ENCODE measurements around the gene OR6K6. TPM values are rescaled to one million over a fixed set of nuclear protein-coding genes. Genes with fewer than 3 reads are reported as not detected.

Gene OR6K6
- total RNA-seq, 1 experiment from 2014 or later: not detected

DNA sequence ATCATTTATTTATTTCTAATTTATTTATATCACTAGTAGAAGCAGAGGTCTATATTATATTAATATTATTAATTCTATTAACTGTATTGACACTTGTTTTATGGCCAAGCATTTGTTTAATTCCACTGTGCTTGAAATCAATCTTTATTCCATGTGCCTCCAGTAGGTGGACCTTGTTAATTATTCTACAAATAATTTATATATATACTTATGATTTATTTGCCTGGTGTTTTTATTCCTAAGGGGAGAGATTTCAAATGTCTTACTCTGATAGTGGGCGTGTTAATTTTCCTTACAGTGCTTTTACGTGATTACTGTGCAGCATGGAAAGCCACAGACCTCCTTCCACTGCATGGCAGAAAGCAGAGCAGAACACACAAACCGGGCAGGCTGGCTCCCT, 44.0 kb downstream of the OR6K6 start:
- no peaks in the 10 kb centered on the region for H3K36me3 ChIP-seq (ENCODE audit: insufficient read depth, low read length, poor library complexity, severe bottlenecking)
- DNase-seq (ENCODE audit: low spot score): no peak
- no peak for TF ChIP-seq EZH2 (IDR thresholded peaks at IDR 0.05; ENCODE audit: borderline replicate concordance, low read depth, low read length, poor library complexity, severe bottlenecking)
- no peak; the same call in 1 of the 2 replicates for TF ChIP-seq CTCF (conservative IDR thresholded peaks at IDR 0.05; ENCODE audit: low read depth, low read length)
- H3K9me3 ChIP-seq (ENCODE audit: low read depth, low read length, poor library complexity, severe bottlenecking): no peaks in the 10 kb centered on the region
- ChIA-PET CTCF (no interaction called here), POLR2A (ENCODE audit: low non-redundant PET) (no interaction called here)
- H3K4me3 ChIP-seq (ENCODE audit: low read depth, low read length, poor library complexity, severe bottlenecking): no peak overlapping the region
- H3K27ac ChIP-seq (ENCODE audit: low read depth, low read length, poor library complexity, severe bottlenecking): no peak overlapping the region
- no TSS peak for BruUV-seq (replicated peaks)
- no peaks in the 10 kb centered on the region for H3K4me1 ChIP-seq (ENCODE audit: insufficient read depth, low read length, poor library complexity, severe bottlenecking)
- intact Hi-C loops (cut with micrococcal nuclease; ENCODE audit: unreplicated experiment): no loop called here
- peaks cover 33% of the 10 kb centered on the region for H3K27me3 ChIP-seq (replicated peaks; ENCODE audit: insufficient read depth, low read depth, low read length, poor library complexity)

- intact Hi-C loops (cut with micrococcal nuclease; ENCODE audit: unreplicated experiment): no loop called here
- no peaks in the 10 kb centered on the region for H3K36me3 ChIP-seq (ENCODE audit: insufficient read depth, low read length, poor library complexity, severe bottlenecking)
- ChIA-PET POLR2A (ENCODE audit: low non-redundant PET) (no interaction called here), CTCF (interaction anchor here (0.7 kb wide), 1 partner anchor 245 kb away, joined by 3 read pairs; no protein-coding TSS in a partner anchor)
- H3K4me3 ChIP-seq (ENCODE audit: low read depth, low read length, poor library complexity, severe bottlenecking): no peak overlapping the region
- TF ChIP-seq EZH2 (IDR thresholded peaks at IDR 0.05; ENCODE audit: borderline replicate concordance, low read depth, low read length, poor library complexity, severe bottlenecking) (no peak), CTCF (conservative IDR thresholded peaks at IDR 0.05; ENCODE audit: low read depth, low read length) (no peak)
- H3K9me3 ChIP-seq (ENCODE audit: low read depth, low read length, poor library complexity, severe bottlenecking): no peaks in the 10 kb centered on the region
- no TSS peak for BruUV-seq (replicated peaks)
- DNase-seq (ENCODE audit: low spot score): no peak
- H3K27me3 ChIP-seq (replicated peaks; ENCODE audit: insufficient read depth, low read depth, low read length, poor library complexity): peaks cover 33% of the 10 kb centered on the region
- H3K4me1 ChIP-seq (ENCODE audit: insufficient read depth, low read length, poor library complexity, severe bottlenecking): no peaks in the 10 kb centered on the region
- H3K27ac ChIP-seq (ENCODE audit: low read depth, low read length, poor library complexity, severe bottlenecking): no peak overlapping the region
Measured at GRCh38 chr1:158799689-158800088, 45.2 kb downstream of the OR6K6 start.

- no TSS peak for BruUV-seq (replicated peaks)
- CTCF ChIA-PET: no interaction called here
Measured at GRCh38 chr1:158800526-158800925, 46.0 kb downstream of the OR6K6 start.

More at GRCh38 chr1:158800526-158800925, 46.0 kb downstream of the OR6K6 start:
- Histone ChIP-seq H3K27me3 (replicated peaks; ENCODE audit: insufficient read depth, low read depth, low read length, poor library complexity) (peaks cover 33% of the 10 kb centered on the region), H3K27ac (ENCODE audit: low read depth, low read length, poor library complexity, severe bottlenecking) (no peak overlapping the region), H3K9me3 (ENCODE audit: low read depth, low read length, poor library complexity, severe bottlenecking) (no peaks in the 10 kb centered on the region), H3K36me3 (ENCODE audit: insufficient read depth, low read length, poor library complexity, severe bottlenecking) (no peaks in the 10 kb centered on the region), H3K4me1 (ENCODE audit: insufficient read depth, low read length, poor library complexity, severe bottlenecking) (no peaks in the 10 kb centered on the region), H3K4me3 (ENCODE audit: low read depth, low read length, poor library complexity, severe bottlenecking) (no peak overlapping the region)
- TF ChIP-seq EZH2 (IDR thresholded peaks at IDR 0.05; ENCODE audit: borderline replicate concordance, low read depth, low read length, poor library complexity, severe bottlenecking) (no peak), CTCF (conservative IDR thresholded peaks at IDR 0.05; ENCODE audit: low read depth, low read length) (no peak)
- no peak for DNase-seq (ENCODE audit: low spot score)
- intact Hi-C loops (cut with micrococcal nuclease; ENCODE audit: unreplicated experiment): no loop called here
- POLR2A ChIA-PET (ENCODE audit: low non-redundant PET): no interaction called here
